Fibroblast of gingiva (primary cell): ENCODE results near the gene DCAF8.
A peak's percentile ranks its signal among the peaks of the same experiment; 100 is the strongest.

ENCODE experiments used
- DNase-seq: peaks from one replicate; pipeline ENCODE4 v3.0.0-alpha.2; 2011; ENCODE audit warnings: low read depth

The DCAF8 gene

GRCh38 chr1:160171354-160171753, 91.0 kb downstream of the DCAF8 start:
- DNase-seq = no peak

DNA sequence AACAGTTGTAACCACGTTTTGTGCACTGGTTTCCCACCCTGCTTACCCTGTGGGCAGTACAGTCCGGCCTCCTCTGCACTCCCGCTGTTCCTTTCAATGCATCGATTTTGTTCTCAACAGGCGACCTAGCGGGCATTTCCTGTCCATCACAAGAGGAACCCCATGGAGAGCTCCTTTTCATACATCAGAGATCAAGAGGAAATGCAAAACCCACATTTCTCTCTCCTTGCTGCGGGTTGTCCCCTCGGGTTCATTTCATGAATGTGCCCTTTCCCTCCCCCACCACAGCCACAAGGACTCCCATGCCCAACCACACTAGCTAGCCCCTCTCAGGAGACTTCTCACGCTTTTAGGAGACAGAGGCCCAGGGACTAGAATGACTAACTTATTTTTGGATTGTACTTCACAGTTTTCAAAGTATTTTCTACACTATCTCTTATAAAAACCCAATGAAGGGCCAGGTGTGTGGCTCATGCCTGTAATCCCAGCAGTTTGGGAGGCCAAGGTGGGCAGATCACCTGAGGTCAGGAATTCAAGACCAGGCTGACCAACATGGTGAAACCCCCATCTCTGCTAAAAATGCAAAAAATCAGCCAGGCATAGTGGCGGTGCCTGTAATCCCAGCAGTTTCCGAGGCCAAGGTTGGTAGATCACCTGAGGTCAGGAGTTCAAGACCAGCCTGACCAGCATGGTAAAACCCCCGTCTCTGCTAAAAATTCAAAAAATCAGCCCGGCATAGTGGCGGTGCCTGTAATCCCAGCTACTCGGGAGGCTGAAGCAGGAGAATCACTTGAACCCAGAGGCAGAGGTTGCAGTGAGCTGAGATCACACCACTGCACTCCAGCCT, 92.6 kb downstream of the DCAF8 start:
- no peak for DNase-seq

DNA sequence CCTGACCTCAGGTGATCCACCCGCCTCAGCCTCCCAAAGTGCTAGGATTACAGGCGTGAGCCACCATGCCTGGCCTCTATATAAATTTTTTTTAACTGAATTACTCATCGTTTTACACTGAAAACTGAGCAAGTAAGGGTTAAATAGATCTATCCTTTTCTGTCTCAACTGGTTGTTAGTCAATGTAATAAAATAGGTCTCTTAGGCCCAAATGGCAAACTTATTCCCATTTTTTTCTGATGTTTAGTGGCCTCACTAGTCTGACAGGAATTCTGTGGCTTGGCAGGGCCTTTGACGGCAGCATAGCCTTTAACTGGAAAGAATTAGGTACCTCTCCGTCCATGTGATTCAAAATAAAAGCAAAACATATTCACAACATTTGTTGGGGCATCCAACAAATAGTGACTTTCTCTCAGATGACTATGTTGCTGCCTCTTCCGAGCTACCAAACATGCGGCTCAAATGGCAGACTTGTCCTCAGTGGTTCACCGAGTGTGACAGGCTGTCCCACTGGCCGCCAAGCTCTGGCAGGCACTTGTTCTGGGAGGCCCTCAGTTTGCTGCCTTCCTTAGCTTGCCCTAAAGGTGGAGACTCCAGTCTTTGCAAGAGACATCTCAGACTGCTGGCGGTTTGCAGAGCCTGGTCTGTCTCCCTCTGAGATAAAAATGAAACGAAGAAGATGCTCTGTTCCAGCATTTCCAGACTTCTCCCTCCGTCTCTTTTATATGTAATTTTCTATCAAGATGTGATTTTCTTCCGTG, 93.6 kb downstream of the DCAF8 start:
- peak; percentile 51 for DNase-seq

- DNase-seq = no peak
Observed at GRCh38 chr1:160168016-160168415, 94.3 kb downstream of the DCAF8 start.

- no peak for DNase-seq
Observed at GRCh38 chr1:160167580-160167979, 94.8 kb downstream of the DCAF8 start.

- no peak for DNase-seq
Observed at GRCh38 chr1:160167056-160167455, 95.3 kb downstream of the DCAF8 start.

DNA sequence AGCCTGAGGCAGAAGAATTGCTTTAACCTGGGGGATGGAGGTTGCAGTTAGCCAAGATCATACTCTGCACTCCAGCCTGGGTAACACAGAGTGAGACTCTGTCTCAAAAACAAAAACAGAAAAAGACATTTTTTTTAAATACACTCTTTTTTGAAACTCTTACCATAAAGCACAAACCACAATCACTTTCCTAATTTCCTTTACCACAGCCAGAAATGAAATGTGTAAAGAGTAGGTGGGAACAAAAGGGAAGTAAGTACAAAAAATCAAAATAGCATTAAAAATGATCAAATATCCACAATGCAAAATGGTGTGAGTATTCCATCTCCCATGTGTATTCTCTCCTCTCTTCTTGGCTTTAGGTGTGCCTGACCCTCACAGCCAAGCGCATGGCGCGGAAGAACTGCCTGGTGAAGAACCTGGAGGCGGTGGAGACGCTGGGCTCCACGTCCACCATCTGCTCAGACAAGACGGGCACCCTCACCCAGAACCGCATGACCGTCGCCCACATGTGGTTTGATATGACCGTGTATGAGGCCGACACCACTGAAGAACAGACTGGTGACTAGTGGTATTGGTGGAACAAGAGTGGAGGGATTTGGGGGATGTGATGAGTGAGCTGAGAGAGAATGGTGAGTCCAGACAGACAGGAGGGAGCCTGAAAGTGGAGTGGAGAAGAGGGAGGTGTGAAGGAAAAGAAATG, 96.0 kb downstream of the DCAF8 start:
- DNase-seq = no peak
